GM19468 (cell line): ENCODE measurements around the gene KIF16B.

Source experiments
- ATAC-seq: cut with Tn5 transposase; IDR thresholded peaks from one replicate; pipeline ENCODE4 v1.9.1; 2021; ENCODE audit warnings: mild to moderate bottlenecking, moderate library complexity, moderate number of reproducible peaks; ENCODE audit not compliant: unreplicated experiment; ENCODE audit errors: extremely low read depth

KIF16B gene

DNA sequence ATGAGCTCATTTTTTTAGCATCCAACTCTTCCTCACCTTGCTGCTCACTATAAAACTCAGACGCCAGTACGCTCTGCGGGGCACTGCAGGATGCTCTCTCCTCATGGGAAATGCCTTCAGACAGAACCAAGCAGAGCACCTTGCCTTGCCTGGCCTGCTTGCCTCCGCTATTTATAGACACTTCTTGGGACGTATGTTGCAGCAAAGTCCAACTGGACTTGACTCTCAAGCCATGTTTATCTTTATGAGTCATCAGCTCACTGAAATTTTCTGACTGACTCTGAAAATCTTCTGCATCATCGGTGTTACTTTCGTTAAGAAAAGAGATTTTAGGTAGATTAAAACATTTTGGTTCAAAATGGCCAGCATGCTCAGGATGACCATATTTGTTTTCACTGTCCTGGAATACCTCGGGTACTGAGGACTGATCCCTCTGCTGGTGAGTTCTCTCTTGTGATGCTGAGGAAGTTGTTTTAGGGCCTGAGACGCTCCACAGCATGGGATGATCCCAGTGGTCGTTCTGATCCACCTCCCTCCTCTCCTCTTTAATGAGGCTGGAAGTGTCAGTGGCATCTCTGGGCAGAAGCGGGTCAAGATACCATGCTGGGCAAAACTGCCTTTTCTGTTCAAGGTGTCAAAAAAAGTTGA lies 204.5 kb downstream of the KIF16B start:
- ATAC-seq = no peak

DNA sequence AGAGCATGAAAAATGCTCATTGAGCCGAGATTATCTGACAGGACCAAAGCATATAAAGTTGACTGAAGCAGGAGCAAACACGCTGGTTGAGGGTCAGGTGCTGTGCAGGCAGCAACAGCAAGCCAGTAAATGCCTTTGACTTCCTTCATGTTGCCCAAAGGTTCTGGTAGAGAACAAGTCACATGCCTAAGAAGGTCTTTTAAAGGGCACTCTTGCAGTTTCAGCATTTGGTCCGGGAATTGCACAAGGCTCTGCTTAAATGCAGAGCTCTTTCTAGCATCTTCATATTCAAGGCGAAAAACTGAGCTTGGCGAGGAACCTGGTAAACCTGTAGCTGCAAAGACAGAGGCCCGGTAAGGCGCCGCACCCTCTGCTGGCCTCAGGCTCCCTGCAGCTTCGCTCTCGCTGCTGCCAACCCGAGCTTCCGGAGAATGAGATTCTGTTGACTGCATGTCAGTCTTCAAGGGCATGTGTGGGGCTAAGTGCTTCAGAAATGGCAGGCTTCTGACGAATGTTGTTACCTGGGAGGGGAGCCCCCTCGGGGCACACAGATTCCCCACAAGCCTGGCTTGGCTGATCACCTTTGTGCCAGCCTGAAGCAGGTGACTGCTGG lies 205.2 kb downstream of the KIF16B start:
- no peak for ATAC-seq

DNA sequence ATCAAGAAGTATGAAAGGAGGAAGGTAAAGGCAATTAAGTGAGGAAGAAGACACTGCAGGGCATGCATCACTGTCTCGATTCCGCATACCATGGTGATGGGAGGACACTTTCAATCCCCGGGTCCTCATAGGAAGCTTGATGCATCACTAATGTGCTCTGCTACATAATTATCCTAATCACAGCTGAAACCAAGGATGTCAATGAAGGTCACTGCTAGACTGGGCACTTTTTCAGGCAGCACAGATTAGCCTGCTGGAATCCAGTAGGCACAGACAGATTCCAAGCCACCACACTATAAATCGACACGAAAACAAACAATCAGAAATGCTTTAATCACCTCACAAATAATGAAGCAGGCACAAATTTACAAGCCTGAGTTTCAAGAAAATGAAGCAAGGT lies 206.7 kb downstream of the KIF16B start:
- ATAC-seq = no peak

DNA sequence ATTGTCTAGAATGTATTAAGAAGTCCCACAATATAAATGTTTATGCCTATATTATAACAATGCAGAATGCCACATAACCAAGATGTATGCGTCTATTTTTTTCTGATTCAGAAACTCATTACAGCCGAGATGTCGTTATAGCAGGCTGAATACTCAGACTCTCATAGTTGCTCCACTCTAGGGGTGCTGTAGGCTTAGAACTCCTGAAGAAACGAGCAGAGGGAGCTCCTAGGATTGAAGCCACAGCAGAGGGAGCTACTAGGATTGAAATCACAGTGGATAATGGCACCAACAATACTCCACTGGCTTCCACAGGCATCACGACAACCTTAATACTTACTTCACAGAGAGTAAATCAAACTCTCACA lies 208.9 kb downstream of the KIF16B start:
- ATAC-seq = no peak

DNA sequence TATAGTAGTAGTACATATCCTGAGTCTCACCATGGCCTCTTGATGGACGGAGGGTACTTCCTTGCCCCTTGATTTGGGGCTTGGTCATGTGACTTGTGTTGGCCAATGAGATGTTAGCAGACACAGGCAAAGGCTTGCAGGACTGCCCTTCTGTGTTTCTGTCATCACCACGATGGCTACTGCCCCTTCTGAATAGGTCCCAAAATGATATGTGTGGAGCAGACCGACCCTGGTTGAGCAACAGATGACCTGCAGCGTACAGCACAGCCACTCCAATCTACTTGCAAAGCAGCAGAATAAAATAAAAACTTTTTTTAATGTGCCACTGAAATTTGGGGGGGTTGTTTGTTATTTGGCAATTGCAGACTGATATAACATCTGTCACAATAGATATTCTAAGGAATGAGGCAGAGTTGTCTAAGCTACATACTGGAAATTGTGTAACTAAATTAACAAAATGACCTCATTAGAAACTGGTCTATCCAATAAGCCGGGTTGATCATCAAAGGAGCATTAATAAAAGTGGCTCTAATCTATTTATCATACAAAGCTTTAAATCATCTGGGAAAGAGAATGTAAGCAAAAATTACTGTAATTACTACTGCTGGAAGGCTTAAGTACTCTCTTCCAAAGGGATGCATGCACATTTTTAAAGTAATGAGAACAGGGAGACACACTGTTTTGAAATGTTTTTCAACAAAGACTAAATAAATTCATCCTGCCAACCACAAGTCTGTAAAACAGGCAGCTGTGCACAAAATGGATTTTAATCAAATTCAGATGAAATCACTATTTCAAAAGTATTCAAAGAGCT lies 209.5 kb downstream of the KIF16B start:
- ATAC-seq = no peak

DNA sequence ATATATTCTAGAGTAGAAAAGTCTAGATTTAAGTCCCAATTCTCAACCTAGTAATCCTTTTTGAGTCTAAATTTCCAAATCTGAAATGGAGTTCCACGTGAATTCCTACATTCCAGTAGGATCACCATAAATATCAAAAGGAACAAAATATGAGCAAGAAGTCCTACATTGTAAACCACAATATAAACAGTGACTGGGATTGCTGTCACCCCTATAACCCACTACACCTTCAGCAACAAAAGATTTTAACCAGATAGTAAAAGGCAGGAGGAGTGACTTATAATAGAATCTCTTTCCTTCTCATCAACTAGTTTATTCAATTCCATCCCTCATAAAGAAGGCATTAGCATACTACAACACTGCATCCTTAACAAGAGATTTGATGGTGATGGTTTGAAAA lies 210.6 kb downstream of the KIF16B start:
- no peak for ATAC-seq

DNA sequence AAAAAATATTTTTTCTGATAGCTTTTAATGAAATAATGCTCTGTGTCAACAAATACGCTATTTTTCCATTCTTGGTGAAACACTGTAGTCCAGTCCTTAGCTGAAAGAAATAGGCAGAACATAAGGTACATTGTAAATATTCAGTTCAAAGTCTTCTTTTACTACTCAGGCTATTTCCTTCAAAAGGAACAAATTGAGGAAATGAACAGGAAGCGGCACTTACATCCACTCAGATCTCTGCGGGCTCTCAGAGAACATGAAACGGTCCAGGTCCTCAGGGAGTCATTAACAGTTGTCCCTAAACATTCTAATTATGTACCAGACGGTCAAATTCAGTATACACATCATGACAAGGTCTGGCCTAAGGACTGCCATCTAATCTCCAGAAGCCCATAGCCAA lies 212.6 kb downstream of the KIF16B start:
- ATAC-seq = no peak

DNA sequence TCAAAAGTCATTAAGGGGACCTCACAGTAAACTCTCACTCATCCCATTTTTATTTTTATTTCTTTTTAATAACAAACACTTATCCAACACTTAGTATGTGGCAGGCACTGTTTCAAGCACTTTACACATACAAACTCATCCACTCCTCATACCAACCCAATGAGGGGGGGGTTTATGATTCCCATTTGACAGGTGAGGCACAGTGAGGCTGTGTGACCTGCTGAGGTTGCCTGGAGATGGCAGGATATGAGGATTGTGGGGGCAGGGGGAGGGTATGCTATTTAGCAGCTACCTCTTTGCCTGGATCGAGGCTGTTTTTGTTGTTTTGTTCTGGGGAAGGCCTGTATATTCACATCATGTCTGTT lies 219.8 kb downstream of the KIF16B start:
- ATAC-seq = no peak

DNA sequence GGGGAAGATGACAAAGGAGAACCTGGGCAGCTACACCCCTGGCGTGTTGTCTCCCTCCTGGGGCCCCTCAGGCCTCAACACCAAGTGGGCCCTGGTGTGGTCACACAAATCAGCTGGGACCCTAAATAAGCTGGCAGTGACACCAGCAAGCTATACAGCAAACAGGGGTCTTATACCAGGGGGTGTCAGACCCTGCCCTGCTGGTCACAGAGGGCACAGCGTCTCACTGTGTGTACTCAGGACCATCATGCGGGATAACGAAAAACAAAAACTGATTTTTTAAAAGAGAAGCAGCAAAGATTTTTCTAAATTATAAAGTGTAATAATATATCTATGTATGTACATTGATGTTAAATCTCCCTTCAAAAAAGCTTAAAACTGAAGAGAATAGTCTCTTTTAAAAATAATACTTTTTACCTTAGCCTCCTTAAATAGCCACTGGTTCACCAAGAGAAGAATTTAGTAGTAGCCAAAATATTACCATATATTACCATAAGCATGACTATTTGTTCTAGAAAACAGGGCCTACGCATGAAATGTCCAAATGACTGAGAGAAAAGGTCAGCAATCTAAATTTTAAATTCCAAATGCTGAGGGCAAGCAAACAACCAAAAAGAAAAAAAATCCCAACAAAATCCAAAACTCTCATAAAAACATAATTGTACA lies 220.4 kb downstream of the KIF16B start:
- ATAC-seq = no peak

DNA sequence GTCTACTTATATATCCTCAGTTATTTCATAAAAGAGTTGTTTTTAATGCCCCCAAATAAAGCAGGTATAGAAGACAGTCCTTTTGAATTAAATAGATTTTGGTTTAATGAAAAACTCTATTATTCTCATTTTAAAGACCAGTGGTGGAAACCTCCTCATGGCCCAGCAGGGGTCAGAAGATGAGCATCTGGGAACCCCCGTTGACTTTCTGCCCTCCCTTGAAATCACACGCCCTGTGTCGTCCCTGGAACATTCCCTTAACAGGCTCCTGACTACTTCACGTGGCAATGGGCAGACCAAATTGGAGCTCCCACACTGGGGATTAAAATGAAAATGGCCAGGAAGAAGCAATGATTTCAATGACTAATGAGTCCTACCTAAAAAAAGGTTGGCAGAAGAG lies 220.9 kb downstream of the KIF16B start:
- ATAC-seq = no peak

DNA sequence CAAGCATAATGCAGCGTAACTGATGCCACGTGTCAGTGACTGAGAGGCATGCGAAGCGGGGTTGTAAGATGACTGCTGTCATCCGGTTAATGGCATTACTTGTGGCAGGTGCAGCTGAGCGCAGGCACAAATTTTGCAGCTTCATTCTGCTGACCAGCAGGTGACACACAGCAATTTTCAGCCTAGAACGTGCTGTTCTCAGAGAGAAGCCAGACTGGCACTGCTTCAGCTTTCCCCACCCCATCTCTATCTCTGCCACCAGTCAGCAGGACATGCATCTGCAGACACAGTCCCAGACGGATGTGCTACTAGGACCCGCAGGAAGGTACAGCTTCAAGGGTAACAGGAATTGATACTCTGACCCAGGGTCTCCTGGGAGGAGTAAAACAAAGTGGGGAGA lies 221.8 kb downstream of the KIF16B start:
- no peak for ATAC-seq

DNA sequence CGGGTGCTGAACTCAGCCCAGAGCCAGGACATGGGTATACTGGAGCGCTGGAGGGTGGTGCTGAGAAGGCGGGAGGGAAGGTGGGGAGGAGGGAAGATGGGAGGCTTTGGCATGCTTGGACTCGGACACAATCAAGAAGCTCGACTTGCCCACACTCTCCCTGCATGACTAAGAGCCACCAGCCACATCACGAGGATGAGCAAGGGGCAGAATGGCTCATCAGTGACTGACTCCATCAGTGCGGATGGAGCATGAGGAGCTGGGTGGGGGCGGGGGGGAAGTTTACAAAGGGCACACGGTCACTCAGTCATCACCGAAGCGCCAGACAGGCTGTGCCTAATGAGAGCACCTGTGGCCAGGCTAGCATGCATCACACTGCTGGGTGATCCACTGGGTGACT lies 222.8 kb downstream of the KIF16B start:
- no peak for ATAC-seq

DNA sequence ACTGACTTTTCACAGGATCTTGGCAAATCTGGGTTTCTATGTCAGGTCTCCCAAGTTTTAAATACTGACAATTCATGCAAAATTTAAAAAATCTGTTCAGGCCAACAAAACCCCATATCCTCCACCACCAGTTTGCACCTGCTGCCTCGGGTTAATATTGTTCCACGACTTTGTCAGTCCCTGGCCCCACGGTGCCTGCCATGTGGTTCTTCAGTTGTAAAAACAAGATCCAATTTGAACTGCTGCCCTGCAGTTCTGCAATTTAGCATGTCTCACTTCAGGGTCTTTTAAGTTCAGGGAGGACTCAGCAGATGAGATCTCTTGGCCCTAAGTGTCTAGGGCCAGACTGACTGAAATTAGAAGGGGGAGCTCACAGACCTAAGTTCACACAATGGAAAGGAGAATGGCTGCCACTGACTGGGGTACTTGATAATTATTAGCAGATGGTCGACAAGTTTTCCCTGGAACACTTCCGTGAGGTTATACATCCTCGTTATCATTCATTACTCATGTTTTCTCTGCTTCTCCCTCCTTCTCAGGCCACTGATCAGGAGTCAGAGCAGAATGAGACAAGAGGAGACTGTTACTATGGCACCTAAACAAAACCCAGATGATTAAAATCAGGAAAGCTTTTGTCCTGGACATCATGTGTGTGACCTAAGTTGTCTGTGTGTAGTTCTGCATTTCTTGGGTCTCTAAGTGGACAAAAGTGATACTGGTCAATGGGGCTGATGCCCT lies 223.6 kb downstream of the KIF16B start:
- no peak for ATAC-seq

DNA sequence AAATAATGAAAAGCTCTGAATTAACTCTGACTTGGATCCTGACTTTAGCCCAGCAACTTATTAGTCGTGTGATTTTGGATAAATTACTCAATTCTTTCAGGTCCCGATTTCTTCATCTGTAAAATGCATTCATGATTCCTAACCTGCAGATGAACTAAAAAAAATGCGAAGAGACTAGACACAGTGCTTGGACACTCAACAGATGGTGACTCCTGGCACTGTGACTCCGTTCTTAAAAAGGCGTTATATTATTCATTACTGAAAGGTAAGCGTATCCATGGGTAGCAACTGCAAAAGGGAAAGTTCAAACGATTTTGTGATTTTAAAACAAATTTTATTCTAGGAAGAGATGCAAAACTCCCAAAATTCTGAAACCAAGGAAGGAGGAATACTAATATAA lies 226.3 kb downstream of the KIF16B start:
- ATAC-seq = no peak

DNA sequence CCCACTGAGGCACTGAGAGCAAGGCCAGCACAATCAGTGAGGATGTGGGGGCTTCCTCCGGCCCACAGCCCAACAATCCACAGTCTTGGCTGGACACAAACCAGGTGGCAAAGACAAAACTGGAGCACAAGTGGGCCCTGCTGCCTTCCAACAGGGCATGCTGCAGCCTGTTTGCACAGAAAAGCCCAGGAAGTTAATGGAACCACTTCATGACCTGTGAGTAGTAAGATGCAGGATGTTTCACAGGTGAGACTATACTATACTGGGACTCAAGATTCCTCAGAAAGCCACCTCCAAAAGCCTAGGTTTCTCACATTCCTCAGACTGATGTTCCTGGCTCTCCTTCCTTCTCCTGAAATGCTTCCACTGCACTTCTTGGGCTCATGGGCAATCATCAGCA lies 235.5 kb downstream of the KIF16B start:
- no peak for ATAC-seq

DNA sequence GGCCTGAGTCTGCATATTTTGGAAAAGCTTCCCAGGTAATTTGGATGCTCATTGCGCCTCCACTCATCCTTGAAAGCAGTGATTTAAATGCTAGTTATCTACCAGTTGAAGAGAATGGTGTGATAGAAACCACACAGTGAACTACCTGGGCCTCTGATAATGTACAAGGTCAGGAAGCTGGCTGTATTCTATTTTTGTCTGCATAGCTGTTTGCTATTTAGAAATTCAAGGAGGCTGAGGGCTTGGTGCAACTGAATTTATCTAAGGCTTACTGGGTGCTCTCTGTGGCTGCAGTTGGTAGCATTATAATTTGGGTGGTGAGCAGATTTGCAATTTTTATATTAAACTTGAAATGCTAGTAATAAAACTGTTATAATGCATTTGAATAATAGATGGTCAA lies 245.6 kb downstream of the KIF16B start:
- ATAC-seq = no peak

DNA sequence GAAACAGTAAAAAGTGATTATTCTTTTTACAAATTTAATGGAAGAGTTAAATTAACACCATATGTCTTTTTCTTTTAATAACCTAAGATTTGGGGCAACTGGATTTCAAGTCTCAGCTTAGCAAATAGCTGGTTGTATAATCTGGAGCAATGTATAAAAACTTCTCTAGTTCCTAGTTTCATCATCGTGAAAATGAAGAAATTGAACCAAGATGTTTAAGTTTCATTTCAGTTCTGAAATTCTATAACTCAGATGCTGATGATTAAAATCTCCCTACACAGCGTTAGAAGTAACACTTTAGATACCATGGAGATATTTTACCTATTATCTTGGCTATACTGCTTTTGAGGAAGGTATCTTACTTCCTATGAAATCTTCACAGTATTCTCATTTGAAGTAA lies 252.0 kb downstream of the KIF16B start:
- ATAC-seq = no peak

DNA sequence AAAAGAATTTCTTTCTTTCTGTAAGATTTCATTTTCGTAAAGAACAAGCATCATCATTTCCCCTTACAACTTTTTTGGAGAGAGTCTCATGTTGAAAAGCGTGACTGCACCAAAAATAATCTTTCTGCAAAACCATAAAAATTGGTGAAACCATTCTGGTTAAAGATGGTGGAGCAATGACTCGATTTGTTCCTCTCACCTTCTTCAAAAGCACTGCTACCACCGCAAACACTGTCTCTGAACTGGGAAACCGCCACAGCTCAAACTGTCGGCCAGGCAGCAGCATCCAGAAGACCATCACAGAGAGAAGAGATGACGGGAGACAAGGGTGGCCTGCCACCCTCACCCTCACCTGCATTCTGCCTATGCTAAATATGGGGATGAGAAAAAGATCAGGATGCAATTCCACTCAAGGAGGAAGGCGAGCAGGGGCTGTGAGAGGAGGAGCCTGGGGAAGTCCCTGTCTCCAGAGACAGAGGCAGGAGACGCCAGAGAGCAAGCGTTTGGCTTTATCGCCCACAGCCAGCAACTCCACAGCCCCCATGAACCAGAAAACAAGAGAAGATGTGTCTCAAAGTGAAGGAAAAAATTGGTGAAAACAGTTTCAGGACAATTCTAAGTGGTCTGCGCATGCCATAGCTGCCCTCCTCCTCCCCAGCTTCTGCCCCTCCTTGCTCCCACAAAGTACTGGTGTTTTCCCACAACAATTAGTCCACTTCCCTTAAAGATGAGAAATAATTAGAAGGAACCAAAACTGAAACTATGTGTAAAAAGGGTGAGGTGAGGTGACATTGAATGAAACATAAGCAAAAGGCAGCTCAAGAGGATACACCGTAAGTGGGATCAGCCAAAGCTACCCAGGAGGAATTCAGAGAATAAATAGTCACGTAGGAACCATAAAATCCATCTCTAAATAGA lies 255.5 kb downstream of the KIF16B start:
- no peak for ATAC-seq

DNA sequence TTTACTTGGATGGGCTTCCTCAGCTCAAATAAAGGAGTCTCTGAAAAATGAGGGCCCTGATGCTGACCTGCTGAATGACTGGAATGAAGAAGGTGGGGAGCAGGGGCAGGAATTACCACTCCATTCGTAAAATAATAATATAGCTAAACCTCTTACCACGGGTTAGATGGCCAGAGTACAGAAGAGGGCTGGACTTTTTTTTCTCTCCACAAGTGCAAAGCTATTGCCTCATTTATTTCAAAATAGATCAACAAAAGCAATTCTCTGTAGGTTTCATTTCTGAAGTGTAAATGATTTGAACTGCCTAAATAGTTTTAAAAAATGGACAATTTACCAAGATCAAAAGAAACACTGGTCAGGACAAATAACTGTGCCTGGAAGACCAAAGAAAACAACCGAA lies 256.7 kb downstream of the KIF16B start:
- ATAC-seq = no peak
